Esophagus muscularis mucosa (tissue), 4 donors: ENCODE data around the gene ZC3H10. TPM values are rescaled to one million over a fixed set of nuclear protein-coding genes. Genes with fewer than 3 reads are reported as not detected.
A peak's percentile ranks its signal among the peaks of the same experiment; 100 is the strongest.

Experiments
- DNase-seq: peaks from one replicate; pipeline ENCODE4 v3.0.0-alpha.2; 2017; ENCODE audit errors: extremely low spot score
- H3K27ac ChIP-seq, 4 donors: fragments of 200-600 bp; sonication (generic); replicated peaks in 1 of 4; 1 replicate in 3 of 4; 2 replicates in 1 of 4; pipeline ENCODE4 v1.5.1; 2016 to 2019; ENCODE audit warnings: mild to moderate bottlenecking in 1 of 4
- H3K27me3 ChIP-seq, 4 donors: fragments of 200-600 bp; sonication (generic); one replicate each; pipeline versions ENCODE4 v1.5.1 to v1.6.0; 2016 to 2019
- H3K36me3 ChIP-seq, 4 donors: fragments of 200-600 bp; sonication (generic); one replicate each; pipeline ENCODE4 v1.5.1; 2016 to 2019
- H3K4me1 ChIP-seq, 4 donors: fragments of 200-600 bp; sonication (generic); one replicate each; pipeline ENCODE4 v1.5.1; 2016 to 2019
- H3K4me3 ChIP-seq, 4 donors: fragments of 200-600 bp; sonication (generic); 1 replicate in 2 of 4; 2 replicates in 2 of 4; pipeline ENCODE4 v1.5.1; 2016 to 2019; ENCODE audit warnings: mild to moderate bottlenecking in 4 of 4, moderate library complexity in 1 of 4
- H3K9me3 ChIP-seq, 4 donors: fragments of 200-600 bp; sonication (generic); 1 replicate in 3 of 4; 2 replicates in 1 of 4; pipeline ENCODE4 v1.5.1; 2016 to 2019
- EP300 ChIP-seq: sonication (generic); formaldehyde crosslinking; IDR thresholded peaks from one replicate; pipeline ENCODE4 v1.6.1; 2017; ENCODE audit warnings: antibody characterized with exemption
- POLR2A ChIP-seq: fragments of 450-650 bp; IDR thresholded peaks from one replicate; pipeline ENCODE4 v1.6.1; 2017; ENCODE audit warnings: antibody characterized with exemption, moderate library complexity, mild to moderate bottlenecking, low read depth
- POLR2AphosphoS5 ChIP-seq, 2 donors: sonication (generic); formaldehyde crosslinking; IDR thresholded peaks; one replicate each; pipeline ENCODE4 v1.6.1; 2017; ENCODE audit warnings: antibody characterized with exemption in 2 of 2
- WGBS: methylation state at CpG from one replicate; pipeline ENCODE4 v1.1.5; 2018; 5-methylcytosine and 5-hydroxymethylcytosine counted together
- intact Hi-C: fragments of 100-400 bp; cut with DNase I; formaldehyde crosslinking; loops from one replicate; pipeline ENCODE4 v1.15.1; 2023
- total RNA-seq, 4 donors: library from RNA; depleted of rRNA; stranded (reverse); fragments of >200 nt; gene quantifications; one replicate each; pipeline versions ENCODE4 v1.1.0 to v1.2.1, GENCODE V29; 2016
- TF ChIP-seq, protein P1 (sequence below), 3 experiments: fragments of 200-600 bp in 2 of 3; fragments of 450-650 bp in 1 of 3; sonication (generic) in 2 of 3; IDR thresholded peaks; one replicate each; pipeline ENCODE4 v1.5.1; 2017 to 2019; ENCODE audit warnings: antibody characterized with exemption in 3 of 3, mild to moderate bottlenecking in 2 of 3, moderate library complexity in 1 of 3

Gene ZC3H10
- total RNA-seq, 4 donors from 2014 or later: 5.0 to 7.9 (median 6.6) TPM

DNA sequence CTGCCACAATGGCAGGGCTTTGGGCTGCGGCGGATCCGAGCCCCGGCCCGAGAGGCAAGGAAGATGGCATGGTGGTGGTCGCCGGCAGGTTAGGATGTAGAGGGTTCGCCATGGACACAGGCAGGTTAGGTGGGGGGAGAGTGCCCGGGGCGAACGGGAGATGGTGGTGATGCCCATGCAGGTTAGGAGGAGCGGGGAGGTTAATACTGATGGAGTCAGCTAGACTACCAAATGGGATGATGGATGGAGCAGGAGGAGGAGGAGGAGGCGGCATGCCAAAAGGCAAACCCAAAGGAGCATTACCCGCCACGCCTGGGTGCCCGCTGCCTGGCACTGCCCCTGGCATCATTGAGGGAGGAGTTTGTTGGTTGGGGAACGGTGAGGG, 46.3 kb downstream of the ZC3H10 start:
- Histone ChIP-seq H3K4me1 (peaks cover 25 to 59% (median 56%) of the 10 kb centered on the region in 4 donors), H3K27me3 (no peaks in the 10 kb centered on the region), H3K36me3 (peaks cover 65 to 100% (median 99%) of the 10 kb centered on the region in 4 donors), H3K9me3 (no peaks in the 10 kb centered on the region), H3K4me3 (no peak overlapping the region), H3K27ac (peak overlapping the region; percentile 93 to 98 (median 96))
- 84% methylated on average over 17 of the region's 17 CpGs for WGBS
- DNase-seq: no peak
- intact Hi-C loops: loop anchor here (2.0 kb wide), 1 partner anchor 20 kb away; no protein-coding TSS in a partner anchor
- no peak for TF ChIP-seq EP300
- no peak for TF ChIP-seq POLR2A
- TF ChIP-seq, protein P1, sequence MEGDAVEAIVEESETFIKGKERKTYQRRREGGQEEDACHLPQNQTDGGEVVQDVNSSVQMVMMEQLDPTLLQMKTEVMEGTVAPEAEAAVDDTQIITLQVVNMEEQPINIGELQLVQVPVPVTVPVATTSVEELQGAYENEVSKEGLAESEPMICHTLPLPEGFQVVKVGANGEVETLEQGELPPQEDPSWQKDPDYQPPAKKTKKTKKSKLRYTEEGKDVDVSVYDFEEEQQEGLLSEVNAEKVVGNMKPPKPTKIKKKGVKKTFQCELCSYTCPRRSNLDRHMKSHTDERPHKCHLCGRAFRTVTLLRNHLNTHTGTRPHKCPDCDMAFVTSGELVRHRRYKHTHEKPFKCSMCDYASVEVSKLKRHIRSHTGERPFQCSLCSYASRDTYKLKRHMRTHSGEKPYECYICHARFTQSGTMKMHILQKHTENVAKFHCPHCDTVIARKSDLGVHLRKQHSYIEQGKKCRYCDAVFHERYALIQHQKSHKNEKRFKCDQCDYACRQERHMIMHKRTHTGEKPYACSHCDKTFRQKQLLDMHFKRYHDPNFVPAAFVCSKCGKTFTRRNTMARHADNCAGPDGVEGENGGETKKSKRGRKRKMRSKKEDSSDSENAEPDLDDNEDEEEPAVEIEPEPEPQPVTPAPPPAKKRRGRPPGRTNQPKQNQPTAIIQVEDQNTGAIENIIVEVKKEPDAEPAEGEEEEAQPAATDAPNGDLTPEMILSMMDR (IDR thresholded peaks at IDR 0.05): no peak
- peak in 1 of 2 donors; percentile 50 for TF ChIP-seq POLR2AphosphoS5 (IDR thresholded peaks at IDR 0.05)

DNA sequence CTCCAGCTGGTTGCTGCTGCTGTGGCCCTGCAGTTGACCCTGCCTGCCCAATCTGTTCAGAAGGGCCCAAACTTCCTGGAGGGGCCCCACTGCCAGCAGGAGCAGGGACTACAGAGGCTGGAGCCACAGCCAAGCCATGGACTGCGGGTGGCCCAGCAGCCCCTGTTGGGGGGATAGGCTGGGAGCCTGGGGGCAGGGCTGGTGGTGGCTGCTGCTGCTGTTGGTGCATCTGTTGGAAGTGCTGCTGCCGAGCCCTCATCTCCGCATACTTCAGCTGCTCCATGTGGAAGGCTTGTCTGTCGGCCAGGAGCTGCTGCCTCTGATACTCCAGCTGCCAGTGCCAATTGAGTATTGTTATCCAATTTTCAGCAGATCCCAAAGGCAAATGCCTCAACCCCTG, 47.3 kb downstream of the ZC3H10 start:
- no peak overlapping the region for H3K4me3 ChIP-seq
- H3K9me3 ChIP-seq: no peaks in the 10 kb centered on the region
- no peak for DNase-seq
- TF ChIP-seq EP300 (no peak), POLR2A (no peak), POLR2AphosphoS5 (IDR thresholded peaks at IDR 0.05) (no peak)
- TF ChIP-seq, protein P1 (IDR thresholded peaks at IDR 0.05): no peak
- intact Hi-C loops: loop anchor here (2.0 kb wide), 1 partner anchor 19 kb away; no protein-coding TSS in a partner anchor
- peaks cover 64 to 100% (median 99%) of the 10 kb centered on the region in 4 donors for H3K36me3 ChIP-seq
- no CpG with 5 or more reads among the region's 4 CpGs for WGBS
- H3K4me1 ChIP-seq: peaks cover 17 to 49% (median 45%) of the 10 kb centered on the region in 4 donors
- H3K27ac ChIP-seq: peak overlapping the region; percentile 36 to 97 (median 76)
- no peaks in the 10 kb centered on the region for H3K27me3 ChIP-seq

DNA sequence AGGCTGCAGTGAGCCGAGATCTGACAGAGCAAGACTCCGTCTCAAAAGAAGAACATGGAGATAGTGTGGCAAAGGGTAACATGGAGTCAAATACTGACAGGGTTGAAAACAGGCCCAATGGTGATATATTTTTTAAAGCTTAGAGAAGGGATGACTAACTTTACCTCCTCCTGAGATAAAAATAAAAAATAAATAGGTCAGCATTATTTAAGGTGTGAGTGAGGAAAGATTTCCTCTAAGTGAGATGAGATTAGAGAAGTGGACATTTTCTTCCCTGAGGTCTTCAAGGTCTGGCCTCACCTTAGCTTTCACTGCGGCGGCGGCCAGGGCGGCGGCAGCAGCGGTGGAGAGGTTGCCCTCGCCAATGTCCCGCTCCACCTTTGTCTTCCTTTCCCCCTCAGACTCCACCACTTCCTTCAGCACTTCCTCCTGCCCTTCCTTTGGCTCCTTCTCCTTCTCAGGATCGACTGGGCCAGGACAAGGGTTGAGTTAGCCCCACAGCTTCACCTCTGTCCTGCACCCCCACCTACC, 51.2 kb downstream of the ZC3H10 start:
- intact Hi-C loops: no loop called here
- no peaks in the 10 kb centered on the region for H3K27me3 ChIP-seq
- no peak overlapping the region for H3K4me3 ChIP-seq
- DNase-seq: no peak
- WGBS: 89% methylated on average over 11 of the region's 11 CpGs
- peaks cover 78 to 100% (median 99%) of the 10 kb centered on the region in 4 donors for H3K36me3 ChIP-seq
- H3K27ac ChIP-seq: no peak overlapping the region
- H3K9me3 ChIP-seq: no peaks in the 10 kb centered on the region
- H3K4me1 ChIP-seq: peaks cover 0 to 10% (median 10%) of the 10 kb centered on the region in 4 donors
- no peak for TF ChIP-seq EP300
- TF ChIP-seq, protein P1 (IDR thresholded peaks at IDR 0.05): no peak
- no peak for TF ChIP-seq POLR2AphosphoS5 (IDR thresholded peaks at IDR 0.05)
- TF ChIP-seq POLR2A: no peak

DNA sequence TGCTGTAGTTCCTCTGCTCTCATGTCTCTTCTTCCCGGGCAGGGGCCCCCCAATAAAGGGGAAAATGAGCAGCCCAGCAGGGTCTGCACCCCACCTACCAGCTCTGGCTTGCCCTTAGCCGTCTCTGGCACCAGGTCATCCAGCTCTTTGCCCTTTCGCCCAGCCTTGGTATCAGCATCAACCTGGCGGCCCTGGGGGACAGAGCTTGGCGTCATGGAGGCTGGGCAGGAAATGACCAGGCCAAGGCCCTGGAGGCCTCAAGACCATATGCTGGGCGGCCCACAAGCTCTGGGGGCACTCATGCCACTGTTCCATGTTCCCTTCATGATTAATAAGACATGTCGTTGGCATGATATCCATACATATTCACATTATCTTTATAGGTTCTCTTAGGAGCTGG, 54.8 kb downstream of the ZC3H10 start:
- no peaks in the 10 kb centered on the region for H3K4me1 ChIP-seq
- H3K27me3 ChIP-seq: no peaks in the 10 kb centered on the region
- no peak overlapping the region for H3K27ac ChIP-seq
- DNase-seq: no peak
- TF ChIP-seq, protein P1 (IDR thresholded peaks at IDR 0.05): no peak
- no peak for TF ChIP-seq POLR2AphosphoS5 (IDR thresholded peaks at IDR 0.05)
- TF ChIP-seq EP300: no peak
- no peak for TF ChIP-seq POLR2A
- H3K4me3 ChIP-seq: no peak overlapping the region
- intact Hi-C loops: no loop called here
- peaks cover 81 to 100% (median 100%) of the 10 kb centered on the region in 4 donors for H3K36me3 ChIP-seq
- no peaks in the 10 kb centered on the region for H3K9me3 ChIP-seq
- 92% methylated on average over 7 of the region's 7 CpGs for WGBS

Other genes starting within 250 kb of the ZC3H10 start
- gene PYM1, start 190.4 kb upstream of the ZC3H10 start, total RNA-seq: 10 to 100 TPM; 24.2 to 29.5 (median 26.7) TPM
- gene DGKA, start 187.1 kb upstream of the ZC3H10 start, total RNA-seq: 10 to 100 TPM; 18.7 to 39.7 (median 24.7) TPM
- 1 to 10 TPM in 1 of 4 donors, under 1 TPM in 1, not detected in 2; 0.66 to 2.2 TPM for gene PMEL, start 152.2 kb upstream of the ZC3H10 start, total RNA-seq
- 10 to 100 TPM; 35.3 to 84.9 (median 57.1) TPM for gene CDK2, start 151.4 kb upstream of the ZC3H10 start, total RNA-seq
- 100 to 1,000 TPM; 116 to 189 (median 138) TPM for gene RAB5B, start 144.2 kb upstream of the ZC3H10 start, total RNA-seq
- 10 to 100 TPM; 18.3 to 29.0 (median 25.3) TPM for gene SUOX, start 121.0 kb upstream of the ZC3H10 start, total RNA-seq
- gene IKZF4, start 97.2 kb upstream of the ZC3H10 start, total RNA-seq: 10 to 100 TPM in 2 of 4 donors, 1 to 10 TPM in 2; 6.2 to 20.4 (median 9.7) TPM
- 1,000 to 10,000 TPM in 1 of 4 donors, 100 to 1,000 TPM in 3; 104 to 1,982 (median 577) TPM for gene RPS26, start 76.3 kb upstream of the ZC3H10 start, total RNA-seq
- gene ERBB3, start 38.1 kb upstream of the ZC3H10 start, total RNA-seq: 10 to 100 TPM; 13.9 to 25.0 (median 19.0) TPM
- gene PA2G4, start 13.7 kb upstream of the ZC3H10 start, total RNA-seq: 100 to 1,000 TPM in 2 of 4 donors, 10 to 100 TPM in 2; 90.5 to 133 (median 105) TPM
- gene RPL41, start 1.6 kb upstream of the ZC3H10 start, total RNA-seq: 1,000 to 10,000 TPM; 1,962 to 4,166 (median 3,502) TPM
- 100 to 1,000 TPM; 151 to 245 (median 214) TPM for gene ESYT1, start 10.0 kb downstream of the ZC3H10 start, total RNA-seq
- gene MYL6B, start 34.3 kb downstream of the ZC3H10 start, total RNA-seq: 10 to 100 TPM; 28.5 to 39.4 (median 33.6) TPM
- 1,000 to 10,000 TPM; 5,145 to 8,531 (median 5,986) TPM for gene MYL6, start 40.1 kb downstream of the ZC3H10 start, total RNA-seq
- 100 to 1,000 TPM in 2 of 4 donors, 10 to 100 TPM in 2; 62.1 to 111 (median 94.3) TPM for gene SMARCC2, start 71.2 kb downstream of the ZC3H10 start, total RNA-seq
- 100 to 1,000 TPM in 3 of 4 donors, 10 to 100 TPM in 1; 64.4 to 165 (median 109) TPM for gene RNF41, start 103.7 kb downstream of the ZC3H10 start, total RNA-seq
- gene NABP2, start 106.1 kb downstream of the ZC3H10 start, total RNA-seq: 10 to 100 TPM; 27.0 to 36.4 (median 30.9) TPM
- gene SLC39A5, start 111.8 kb downstream of the ZC3H10 start, total RNA-seq: not detected
- 10 to 100 TPM; 13.8 to 31.5 (median 19.6) TPM for gene ANKRD52, start 140.1 kb downstream of the ZC3H10 start, total RNA-seq
- 10 to 100 TPM; 12.4 to 22.8 (median 15.7) TPM for gene COQ10A, start 148.7 kb downstream of the ZC3H10 start, total RNA-seq
- 100 to 1,000 TPM in 3 of 4 donors, 10 to 100 TPM in 1; 91.8 to 155 (median 111) TPM for gene CS, start 182.1 kb downstream of the ZC3H10 start, total RNA-seq
- 10 to 100 TPM; 48.8 to 61.5 (median 50.3) TPM for gene CNPY2, start 197.7 kb downstream of the ZC3H10 start, total RNA-seq
- gene PAN2, start 215.7 kb downstream of the ZC3H10 start, total RNA-seq: 10 to 100 TPM; 14.1 to 34.5 (median 24.4) TPM
- gene IL23A, start 220.6 kb downstream of the ZC3H10 start, total RNA-seq: not detected
- 10 to 100 TPM; 55.7 to 78.9 (median 68.2) TPM for gene STAT2, start 241.8 kb downstream of the ZC3H10 start, total RNA-seq
- not detected for gene APOF, start 244.6 kb downstream of the ZC3H10 start, total RNA-seq